Germinal center (tissue), 1 donor: ENCODE measurements around the gene AFF1.
"Not testable (repeated sequence)": the region's sequence is repeated elsewhere in the genome, so short reads cannot be mapped to it uniquely, and the experiment has no call there.

Source experiments
- DNase-seq: peaks from one replicate; pipeline ENCODE4 v3.0.0; 2012; ENCODE audit warnings: mixed read lengths, low spot score

Gene AFF1

DNA sequence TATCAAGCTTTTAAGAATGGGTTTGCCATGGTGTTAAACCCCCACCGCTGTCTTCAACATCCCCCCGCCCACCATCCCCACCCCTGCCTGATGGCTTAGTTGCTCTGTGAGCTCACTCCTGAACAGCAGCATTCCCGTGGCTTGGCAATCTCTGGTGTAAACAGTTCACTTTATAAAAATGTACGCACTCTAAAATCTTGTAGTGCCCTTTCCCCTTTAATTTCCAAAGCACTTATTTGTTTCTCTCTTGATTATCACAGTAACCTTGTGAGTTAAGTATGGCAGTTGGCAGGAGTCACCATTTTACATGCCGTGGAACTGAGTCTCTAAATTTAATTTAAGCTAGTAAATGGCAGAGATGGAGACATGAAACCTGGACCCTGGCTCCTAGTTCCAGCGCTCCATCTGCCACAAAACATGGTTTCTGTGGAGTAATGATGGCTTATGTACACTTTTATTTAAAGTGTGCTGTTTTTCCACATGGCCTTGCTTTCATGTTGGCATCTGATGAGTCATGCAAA is 123.1 kb downstream of the AFF1 start:
- no peak for DNase-seq

DNA sequence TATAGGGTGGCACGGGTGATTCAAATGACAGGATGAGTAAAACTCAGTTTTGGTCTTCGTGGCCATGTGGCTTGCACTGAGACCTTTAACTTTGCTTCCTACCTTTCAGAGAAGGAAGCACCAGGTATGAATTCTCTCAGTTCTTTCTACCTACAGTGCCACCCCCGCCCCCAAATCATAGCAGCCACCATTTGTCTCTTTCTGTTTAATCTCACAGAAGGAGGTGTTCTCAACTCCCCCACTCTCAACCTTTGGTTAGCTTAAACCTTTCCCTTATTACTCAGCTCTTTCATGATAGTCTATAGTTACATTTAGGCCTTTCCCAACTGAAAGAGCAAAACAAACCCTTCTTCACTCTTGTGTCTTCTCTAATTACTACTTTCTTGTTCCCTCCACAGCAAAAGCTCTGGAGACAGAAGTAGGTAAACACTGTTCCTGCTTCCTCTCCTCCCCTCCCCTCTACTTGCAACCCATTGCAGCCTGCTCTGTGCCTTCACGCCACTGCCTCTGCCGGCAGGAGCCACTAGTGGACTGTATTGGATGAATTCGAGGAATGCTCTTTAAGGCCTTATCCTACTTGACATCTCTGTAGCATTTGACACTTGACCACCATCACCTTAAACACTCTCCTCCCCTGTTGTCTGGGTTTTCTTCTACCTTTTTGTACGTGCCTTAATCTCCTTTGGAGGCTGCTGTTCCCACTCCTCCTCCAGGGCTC is 123.7 kb downstream of the AFF1 start:
- no peak for DNase-seq

DNA sequence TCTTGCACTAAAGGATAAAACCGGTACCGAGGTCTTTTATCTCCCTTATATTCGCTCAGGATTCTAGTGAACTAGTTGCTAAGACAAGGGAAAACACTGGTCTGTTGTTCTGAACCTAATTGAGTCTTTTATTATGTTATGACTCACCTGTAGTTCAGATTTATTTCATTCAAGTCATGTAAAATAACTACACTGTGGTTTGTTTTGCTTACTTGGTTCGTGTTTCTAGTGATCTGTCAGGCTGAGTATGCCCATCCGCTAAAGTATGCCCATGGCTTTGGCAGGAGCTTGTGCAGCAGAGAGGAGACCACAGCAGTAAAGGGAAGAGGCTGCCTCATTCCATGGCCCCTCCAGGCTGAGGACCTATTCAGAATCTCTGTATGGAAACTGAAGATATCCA is 126.1 kb downstream of the AFF1 start:
- no peak for DNase-seq

DNA sequence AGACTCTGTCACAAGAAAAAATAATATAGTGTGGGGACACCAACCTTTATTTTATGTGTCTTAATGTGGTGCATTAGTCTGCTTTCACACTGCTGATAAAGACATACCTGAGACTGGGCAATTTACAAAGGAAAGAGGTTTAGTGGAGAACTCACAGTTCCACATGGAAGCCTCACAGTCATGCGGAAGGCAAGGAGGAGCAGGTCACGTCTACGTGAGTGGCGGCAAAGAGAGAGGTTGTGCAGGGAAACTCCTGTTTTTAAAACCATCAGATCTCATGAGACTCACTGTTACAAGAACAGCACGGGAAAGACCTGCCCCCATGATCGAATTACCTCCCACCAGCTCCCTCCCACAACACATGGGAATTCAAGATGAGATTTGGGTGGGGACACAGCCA is 130.2 kb downstream of the AFF1 start:
- no peak for DNase-seq

DNA sequence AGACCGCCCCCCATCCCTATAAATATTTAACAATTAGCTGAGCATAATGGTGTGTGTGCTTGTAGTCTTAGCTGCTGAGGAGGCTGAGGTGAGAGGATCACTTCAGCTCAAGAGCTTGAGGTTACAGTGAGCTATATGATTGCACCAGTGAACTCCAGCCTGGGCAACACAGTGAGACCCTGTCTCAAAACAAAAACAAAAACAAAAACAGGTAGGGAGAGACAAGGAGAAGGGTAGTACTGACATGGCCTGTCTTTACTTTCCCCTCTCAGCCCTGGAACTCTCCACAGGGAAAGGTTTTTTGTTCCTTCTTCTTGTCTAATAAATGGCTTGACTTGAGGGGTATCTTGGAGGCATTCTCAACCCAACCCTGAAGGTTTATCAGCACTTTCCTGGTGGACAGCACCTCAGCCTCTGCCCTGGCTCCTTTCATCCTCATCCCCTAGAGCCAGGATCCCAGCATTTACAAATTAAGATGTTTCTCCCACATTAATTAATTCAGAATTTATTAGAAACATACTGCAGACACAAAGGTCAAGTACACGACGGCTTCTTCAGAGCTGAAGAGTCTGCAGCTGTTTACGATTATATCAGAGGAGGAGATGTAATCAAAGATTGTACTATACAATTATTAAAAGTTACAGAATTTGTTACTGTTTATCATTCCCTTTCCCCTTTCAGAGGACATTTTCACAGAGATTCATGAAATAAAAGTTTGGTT is 131.8 kb downstream of the AFF1 start:
- no peak for DNase-seq

DNA sequence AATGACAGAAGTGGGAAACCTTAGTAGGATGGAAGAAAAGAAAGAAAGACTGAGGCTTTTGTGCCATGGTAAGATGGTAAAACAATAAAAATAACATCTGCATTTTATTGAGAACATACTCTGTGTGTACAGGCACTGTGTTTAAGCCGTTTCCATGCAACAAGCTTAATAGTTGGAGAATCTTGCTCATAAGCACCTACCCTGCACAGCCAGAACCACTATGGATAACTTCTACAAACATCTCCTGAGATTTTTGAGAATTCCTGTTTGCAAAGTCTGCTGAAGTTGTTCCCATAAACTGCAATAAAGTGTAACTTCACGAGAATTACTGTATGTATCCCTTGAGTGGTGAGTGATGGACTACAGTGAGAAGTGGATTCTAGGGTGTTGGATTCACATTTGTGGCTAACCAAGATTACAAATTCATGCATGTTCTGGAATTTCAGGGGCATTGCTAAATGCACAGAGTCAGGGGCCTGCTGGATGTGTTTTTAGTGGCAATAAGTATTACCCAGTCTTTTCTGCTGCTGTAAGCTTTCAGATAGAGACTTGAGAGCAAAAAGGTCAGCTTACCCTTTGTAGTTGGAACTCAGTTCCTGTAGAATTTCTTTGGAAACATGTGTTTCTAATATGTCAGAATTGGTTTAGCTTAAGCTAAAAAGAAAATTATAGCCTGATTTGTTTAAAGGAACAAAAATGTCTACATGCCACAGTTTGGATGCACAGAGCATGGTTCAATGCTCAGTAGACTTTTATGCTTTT is 132.5 kb downstream of the AFF1 start:
- no peak for DNase-seq

DNA sequence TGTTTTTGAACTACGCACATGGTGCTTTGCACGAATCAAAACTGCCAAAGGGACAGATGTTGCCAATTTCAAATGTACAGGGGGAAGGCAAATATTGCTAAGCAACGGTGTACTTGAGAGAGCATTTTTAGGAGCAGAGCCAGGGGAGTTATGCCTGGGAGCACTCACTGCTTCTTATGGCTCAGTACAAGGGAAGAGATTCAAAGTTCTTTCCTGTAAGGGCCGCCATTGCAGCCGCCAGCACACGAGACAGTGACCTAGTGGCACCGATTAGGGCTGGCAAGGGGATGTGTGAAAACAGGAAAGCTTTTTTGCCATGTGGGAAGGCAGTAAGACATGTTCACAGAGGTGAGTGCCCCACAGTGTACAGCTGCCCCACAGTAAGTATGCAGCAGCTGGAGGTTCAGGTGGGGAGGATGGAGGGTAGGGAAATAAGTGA is 133.8 kb downstream of the AFF1 start:
- no peak for DNase-seq

DNA sequence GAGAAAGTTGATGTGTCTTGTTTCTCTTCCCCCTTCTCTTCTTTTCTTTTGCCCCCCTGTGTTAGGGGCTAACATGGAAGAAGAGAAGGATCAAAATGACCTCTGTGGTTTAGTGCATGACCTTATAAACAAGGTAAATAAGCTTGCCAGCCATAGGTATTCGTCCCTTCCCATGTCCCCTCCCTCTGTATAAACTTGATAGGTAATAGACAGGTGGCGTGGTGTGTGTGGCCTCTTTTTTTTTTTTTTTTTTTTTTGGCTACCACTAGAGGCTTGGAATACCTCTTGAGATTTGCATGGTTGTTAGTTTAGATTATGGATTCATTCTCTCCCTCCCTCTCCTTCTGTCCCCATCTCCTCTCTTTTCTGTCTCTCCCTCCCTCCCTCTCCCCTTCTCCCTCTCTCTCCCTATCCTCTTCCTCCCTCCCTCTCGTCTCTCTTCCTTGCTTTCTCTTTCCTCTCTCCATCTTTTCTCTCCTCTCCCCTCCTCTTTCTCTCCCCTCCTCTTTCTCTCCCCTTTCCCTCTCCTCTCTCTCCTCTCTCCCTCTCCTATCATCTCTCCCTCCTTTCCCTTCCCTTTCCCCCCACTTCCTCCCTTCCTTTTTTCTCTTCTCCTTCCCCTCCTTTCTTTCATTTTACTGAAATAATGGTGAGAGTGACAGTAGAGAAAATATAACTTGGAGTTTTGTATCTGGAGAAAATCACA is 134.4 kb downstream of the AFF1 start:
- no peak for DNase-seq

DNA sequence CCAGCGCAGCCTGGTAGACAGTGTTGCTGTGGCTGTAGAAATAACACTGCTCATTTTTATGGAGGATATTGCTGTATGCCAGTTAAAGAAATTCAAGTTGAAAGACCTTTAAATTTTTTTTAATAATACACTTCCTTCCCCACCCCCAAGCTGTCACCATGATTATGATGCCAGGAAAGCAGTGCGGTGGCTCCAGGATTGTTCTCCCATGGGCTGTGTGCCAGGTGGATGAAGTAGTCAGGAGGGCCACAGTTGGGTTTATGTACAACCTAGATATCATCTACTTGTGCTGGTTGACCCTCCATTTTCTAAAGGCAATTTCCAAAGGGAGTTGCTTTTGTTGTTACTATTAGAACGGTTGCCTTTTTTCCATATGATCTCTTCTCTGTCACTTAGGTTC is 136.6 kb downstream of the AFF1 start:
- no peak for DNase-seq

DNA sequence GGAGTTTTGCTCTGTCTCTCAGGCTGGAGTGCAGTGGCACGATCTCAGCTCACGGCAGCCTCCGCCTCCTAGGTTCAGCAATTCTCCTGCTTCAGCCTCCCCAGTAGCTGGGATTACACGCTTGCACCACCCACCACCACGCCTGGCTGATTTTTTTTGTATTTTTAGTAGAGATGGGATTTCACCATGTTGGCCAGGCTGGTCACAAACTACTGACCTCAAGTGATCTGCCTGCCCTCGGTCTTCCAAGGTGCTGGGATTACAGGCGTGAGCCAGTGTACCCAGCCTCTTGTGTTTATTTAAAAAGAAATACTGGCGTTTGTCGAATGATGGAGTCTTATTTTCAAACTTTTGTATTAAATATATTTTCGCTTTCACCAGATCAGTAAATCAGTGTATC is 137.7 kb downstream of the AFF1 start:
- not testable (repeated sequence) for DNase-seq

DNA sequence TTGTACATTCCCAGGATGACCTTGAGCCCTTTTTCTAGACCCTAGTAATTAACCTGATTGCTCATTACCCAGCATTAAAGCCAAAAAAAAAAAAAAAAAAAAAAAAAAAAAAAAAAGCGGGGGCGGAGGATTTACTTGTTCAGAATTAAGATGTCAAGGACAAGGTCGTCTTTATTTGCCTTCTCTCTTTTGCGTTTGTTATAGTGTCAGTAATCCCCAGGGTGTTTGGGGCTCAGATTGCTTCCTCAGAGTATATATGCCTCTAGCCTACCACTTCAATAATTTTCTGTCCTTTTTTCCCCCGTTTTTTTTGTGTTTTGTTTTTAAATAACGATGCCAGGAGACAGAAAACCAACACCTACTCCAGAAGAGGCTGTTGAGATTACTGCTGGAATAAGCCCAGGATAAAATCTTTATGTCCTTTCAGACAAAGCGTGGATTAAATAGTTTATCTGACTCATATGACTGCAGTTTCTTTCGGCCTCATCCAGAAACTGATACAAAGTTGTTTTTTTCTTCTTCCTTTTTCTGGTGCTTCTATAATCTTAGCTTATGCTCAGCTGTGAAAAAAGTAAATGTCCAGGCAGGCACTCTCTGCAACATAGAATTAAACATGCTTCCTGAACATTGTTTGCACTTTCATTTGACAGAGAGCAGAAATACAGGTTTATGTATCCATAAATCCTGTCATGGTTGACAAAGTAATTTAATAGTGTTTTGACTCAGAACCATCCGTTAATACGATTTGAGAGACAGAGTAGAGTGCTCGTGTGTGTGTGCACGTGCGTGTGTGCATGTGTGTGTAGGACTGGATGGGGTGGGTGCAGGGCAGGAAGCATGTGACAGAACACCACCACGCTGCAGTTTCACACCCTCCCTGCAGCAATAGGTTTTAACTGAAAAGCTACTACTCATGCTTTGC is 138.6 kb downstream of the AFF1 start:
- no peak for DNase-seq

DNA sequence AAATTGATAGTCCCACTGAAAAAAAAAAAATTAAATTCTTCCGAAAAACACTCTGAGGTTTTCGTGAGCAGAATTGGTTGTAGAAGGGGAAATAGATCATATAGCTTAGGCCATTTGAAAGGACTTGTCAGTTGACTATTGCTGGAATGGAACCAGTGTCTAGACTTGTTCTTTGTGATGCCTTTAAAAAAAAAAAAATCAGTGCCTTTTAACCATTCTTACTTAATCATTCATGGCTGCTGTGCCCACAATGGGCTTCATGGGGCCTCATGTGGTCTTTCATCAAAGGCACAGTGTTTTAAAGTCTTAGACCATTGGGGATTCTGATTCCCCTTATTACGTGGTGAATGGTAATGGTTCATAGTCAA is 139.3 kb downstream of the AFF1 start:
- DNase-seq, result no peak

DNA sequence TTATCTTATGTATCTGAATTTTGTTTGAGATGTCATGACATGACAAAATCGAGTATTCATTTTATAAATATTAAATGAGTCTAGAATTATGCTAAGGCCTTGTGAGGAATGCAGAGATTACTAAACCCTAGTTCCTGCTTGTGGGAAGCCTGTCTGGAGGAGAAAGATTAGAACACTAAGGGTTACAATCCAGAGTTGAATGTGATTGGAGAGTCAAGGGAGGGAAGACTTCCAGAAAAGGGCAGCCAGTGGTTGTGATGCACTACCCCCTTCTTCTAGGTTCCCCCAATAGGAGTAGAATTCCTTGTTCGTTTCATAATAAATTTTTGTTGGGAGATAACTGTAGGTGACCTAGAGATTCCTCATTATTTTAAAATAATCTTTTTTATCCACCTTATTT is 141.1 kb downstream of the AFF1 start:
- DNase-seq, result no peak

DNA sequence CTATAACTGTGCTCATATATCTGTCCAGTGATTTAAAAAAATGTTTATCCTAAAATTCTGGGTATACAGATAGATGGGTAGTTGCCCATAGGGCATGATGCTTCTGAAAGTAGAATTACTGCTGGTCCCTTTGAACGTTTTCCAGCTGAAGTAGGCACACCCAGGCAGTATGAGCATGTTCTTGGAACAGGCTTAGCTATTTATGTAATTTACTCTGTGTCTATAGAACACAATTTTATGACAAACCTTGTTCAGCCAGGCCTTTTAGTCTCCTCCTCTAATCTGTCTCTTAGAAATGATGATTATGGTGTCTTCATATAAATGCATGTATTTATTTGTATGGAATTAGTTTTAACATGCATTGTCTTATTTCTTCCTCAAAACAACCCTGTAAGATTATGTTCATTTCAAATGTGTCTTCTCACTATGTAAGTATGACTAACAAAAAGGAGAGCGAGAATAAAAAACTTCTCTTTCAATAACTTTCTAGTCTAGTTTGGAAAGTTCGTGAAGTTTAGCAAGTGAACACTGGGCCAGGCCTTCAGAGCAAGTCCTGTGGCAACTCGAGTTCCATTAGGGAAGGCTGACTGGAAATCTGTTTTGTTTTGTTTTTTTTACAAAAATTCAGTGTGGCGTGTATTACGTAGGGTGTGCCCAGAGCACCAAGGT is 142.0 kb downstream of the AFF1 start:
- no peak for DNase-seq

DNA sequence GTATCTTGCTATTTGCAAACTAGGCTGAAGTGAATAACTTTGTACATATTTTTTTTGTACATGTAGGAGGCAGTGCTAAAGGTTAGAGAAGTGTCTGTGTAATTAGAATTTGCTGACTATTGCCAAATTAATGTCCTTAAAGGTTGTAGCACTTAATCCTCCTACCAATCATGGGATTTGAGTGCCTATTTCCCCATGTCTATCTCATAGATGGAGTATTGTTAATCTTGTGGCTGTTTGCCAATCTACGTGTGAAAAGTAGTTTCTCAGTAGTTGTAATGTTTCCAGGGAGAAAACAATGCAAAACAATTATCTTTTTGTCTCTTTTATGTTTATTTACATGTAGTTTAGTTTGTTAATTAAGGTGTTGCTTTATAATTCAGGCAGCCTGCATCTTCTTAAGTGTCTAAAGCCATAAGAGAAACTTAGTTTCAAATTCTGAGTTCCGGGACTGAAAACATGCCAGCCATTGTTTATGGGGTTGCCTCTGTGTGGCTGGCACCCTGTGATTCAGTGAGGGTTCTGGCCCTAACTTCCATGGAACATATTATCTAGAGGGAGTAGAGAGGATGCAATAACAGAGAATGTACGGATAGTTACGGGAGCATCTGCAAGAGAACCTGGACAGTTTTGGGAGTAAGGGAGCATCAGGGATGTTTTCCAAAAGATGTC is 143.2 kb downstream of the AFF1 start:
- DNase-seq, result no peak

DNA sequence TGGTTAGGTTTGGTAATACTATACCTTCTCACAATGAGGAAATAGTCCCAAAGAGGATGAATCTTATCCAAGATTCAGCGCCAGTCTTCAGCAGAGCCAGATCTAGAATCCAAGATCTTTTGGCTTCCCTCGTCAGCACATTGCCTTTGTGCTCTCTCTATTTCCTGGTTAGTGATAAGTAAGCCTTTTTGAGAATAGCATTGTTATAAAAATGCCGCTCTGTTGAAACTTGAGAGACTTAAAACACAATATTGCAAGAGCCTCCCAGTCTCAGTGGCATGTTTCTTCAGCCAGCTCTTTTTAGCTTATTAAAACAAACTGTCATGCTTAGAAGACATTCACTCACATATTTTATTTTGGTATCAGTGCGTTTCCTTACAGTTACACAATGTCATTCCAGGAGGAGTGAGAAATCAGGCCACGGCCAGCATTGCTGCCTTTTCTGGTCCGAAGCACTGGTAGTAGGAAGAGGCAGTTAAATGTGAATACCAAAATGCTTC is 144.2 kb downstream of the AFF1 start:
- DNase-seq, result no peak

DNA sequence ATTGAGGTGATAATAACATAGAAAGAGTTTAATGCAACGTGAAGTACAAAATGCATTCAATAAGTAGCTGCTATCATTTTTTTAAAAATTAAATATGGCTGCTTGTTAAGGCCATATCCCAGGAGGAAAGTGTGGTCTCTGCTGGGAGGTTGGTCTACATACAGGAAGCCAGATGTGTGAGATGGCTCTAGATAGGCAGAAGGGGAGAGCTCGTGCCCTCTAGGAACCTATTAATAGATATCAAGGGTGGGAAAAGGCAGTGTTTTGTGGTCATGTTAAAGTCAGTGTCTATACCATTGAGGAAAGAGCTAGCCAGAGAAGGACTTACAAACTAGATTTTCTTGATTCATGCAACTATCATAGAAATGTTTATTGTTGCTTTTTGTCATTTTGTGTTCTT is 145.2 kb downstream of the AFF1 start:
- no peak for DNase-seq

DNA sequence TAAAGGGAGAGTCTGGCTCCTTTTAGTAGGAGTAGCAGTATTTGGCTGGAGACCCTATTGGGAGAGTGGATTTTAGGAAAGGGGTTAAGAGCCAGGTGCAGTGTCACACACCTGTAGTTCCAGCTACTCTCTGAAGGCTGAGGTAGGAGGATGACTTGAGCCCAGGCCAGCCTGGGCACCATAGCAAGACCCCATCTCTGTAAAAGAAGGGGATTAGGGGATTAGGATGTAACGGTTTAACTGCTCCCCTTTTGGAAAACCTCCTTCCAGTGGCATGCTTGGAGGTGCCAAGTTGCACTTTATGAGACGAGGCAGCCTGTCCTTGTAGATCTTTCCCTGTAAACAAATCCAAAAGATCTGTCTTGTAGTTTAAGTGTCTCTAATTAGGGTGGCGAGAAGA is 145.7 kb downstream of the AFF1 start:
- DNase-seq, result no peak

DNA sequence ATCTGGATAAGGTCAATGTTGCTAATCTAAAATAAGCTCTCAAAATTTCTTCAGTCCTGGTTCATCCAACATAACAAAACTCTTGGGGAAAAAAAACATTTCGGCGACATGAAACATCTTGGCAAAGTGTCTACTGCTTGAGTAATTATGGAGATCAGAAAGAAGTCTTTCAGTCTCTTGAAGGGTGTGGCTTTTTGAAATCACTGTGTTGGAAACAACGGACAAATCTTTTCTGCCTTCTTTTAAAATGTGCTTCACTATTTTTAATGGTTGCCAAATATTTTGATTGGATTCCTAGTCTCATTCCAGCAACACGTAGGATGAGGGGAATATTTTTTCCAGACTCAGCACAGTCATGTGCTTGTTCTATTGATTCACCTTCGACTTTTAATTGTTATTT is 147.0 kb downstream of the AFF1 start:
- no peak for DNase-seq

DNA sequence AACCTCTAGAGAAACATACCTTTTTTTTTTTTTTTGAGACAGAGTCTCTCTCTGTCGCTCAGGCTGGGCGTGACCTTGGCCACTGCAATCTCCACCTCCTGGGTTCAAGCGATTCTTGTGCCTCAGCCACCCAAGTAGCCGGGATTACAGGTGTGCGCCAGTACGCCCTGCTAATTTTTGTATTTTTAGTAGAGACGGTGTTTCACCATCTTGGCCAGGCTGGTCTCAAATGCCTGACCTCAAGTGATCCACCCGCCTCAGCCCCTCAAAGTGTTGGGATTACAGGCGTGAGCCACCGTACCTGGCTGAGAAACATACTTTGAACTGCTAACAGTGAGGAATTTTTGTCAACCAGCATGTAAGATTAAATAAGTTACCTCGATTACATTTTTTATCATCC is 150.9 kb downstream of the AFF1 start:
- DNase-seq, result not testable (repeated sequence)
